ENCODE data around the gene ZNF438. TPM values are rescaled to one million over a fixed set of nuclear protein-coding genes. Genes with fewer than 3 reads are reported as not detected.

ZNF438 gene
- total RNA-seq, 2 donors from 2014 or later: 2.7 to 4.3 TPM

DNA sequence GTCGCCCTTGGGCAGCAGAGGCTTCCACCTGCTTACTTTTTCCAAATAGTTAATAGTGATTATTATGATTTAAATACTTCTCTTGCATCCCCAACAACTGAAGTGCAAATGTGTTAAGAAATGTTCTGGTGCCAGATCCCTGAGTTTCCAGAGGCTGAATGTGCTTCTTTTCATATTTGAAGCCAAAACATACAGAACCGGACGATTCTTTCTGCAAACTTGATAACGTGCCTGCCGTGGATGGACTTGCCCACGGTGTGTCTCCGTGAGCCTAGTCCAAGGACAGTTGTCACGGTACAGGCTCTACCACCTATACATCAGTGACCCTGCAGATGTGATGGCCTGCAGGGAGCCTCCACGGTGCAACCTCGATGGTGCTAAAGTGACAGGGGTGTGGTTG, 203.5 kb downstream of the ZNF438 start:
- no peaks in the 10 kb centered on the region for H3K36me3 ChIP-seq
- no peaks in the 10 kb centered on the region for H3K9me3 ChIP-seq
- H3K4me1 ChIP-seq: no peaks in the 10 kb centered on the region
- no peak overlapping the region for H3K4me3 ChIP-seq
- TF ChIP-seq, protein P1, sequence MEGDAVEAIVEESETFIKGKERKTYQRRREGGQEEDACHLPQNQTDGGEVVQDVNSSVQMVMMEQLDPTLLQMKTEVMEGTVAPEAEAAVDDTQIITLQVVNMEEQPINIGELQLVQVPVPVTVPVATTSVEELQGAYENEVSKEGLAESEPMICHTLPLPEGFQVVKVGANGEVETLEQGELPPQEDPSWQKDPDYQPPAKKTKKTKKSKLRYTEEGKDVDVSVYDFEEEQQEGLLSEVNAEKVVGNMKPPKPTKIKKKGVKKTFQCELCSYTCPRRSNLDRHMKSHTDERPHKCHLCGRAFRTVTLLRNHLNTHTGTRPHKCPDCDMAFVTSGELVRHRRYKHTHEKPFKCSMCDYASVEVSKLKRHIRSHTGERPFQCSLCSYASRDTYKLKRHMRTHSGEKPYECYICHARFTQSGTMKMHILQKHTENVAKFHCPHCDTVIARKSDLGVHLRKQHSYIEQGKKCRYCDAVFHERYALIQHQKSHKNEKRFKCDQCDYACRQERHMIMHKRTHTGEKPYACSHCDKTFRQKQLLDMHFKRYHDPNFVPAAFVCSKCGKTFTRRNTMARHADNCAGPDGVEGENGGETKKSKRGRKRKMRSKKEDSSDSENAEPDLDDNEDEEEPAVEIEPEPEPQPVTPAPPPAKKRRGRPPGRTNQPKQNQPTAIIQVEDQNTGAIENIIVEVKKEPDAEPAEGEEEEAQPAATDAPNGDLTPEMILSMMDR (IDR thresholded peaks at IDR 0.05): no peak
- no peaks in the 10 kb centered on the region for H3K27me3 ChIP-seq
- intact Hi-C loops (cut with DNase I): no loop called here
- no peak overlapping the region for H3K9ac ChIP-seq (ENCODE audit: low read depth in 2 of 2, low read length in 2 of 2)
- H3K27ac ChIP-seq: no peak overlapping the region
- DNase-seq: no peak

DNA sequence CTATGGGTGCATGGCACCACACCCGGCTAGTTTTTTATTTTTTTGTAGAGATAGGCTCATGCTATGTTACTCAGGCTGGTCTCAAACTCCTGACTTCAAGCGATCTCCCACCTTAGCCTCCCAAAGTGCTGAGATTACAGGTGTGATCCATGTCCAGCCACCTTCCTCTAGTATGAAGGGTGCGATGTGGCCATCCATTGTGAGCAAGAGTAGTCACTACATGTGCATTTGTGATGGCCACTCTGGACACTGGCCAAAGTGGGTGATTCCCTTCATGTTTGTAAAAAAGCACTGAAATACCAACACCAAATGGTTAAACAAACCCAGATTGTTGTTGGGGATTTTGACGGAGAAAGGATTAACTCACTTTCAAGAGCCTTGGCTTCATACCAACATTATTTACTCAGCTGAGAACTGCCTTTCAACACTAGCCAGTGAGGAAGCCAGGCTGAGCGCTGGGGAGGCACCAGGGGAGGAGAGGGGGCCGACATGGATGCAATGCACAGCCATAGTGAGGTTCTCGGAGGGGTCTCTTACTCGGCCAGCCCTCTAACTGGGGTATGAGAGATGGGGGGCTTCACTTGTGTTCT, 204.0 kb downstream of the ZNF438 start:
- Histone ChIP-seq H3K9me3 (no peaks in the 10 kb centered on the region), H3K4me3 (no peak overlapping the region), H3K4me1 (no peaks in the 10 kb centered on the region), H3K27me3 (no peaks in the 10 kb centered on the region), H3K27ac (no peak overlapping the region), H3K36me3 (no peaks in the 10 kb centered on the region), H3K9ac (ENCODE audit: low read depth in 2 of 2, low read length in 2 of 2) (no peak overlapping the region)
- no peak for DNase-seq
- TF ChIP-seq, protein P1 (IDR thresholded peaks at IDR 0.05): no peak
- intact Hi-C loops (cut with DNase I): no loop called here

DNA sequence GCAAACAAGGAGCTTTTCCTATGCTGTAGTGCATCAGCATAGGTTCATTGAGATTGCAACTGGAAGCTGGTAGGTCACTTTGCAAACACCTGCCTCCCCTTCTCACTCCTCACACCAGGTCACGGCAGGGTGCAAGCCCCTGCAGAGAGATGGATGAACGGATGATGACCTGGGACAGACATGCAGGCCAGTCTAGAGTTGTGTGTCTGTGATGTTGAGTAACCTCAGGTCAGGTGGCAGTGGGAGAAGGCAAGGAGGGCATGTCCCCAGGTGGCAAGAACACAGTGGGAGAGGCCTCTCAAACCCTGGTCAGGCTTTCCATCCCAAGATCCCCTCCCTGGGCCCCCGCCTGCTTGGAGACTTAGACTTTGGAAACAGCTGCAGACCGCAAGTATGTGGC, 205.0 kb downstream of the ZNF438 start:
- no peak overlapping the region for H3K9ac ChIP-seq (ENCODE audit: low read depth in 2 of 2, low read length in 2 of 2)
- no peaks in the 10 kb centered on the region for H3K4me1 ChIP-seq
- no peaks in the 10 kb centered on the region for H3K9me3 ChIP-seq
- no peak overlapping the region for H3K4me3 ChIP-seq
- H3K27ac ChIP-seq: no peak overlapping the region
- no peaks in the 10 kb centered on the region for H3K36me3 ChIP-seq
- TF ChIP-seq, protein P1 (IDR thresholded peaks at IDR 0.05): no peak
- H3K27me3 ChIP-seq: no peaks in the 10 kb centered on the region
- intact Hi-C loops (cut with DNase I): no loop called here
- DNase-seq: no peak

DNA sequence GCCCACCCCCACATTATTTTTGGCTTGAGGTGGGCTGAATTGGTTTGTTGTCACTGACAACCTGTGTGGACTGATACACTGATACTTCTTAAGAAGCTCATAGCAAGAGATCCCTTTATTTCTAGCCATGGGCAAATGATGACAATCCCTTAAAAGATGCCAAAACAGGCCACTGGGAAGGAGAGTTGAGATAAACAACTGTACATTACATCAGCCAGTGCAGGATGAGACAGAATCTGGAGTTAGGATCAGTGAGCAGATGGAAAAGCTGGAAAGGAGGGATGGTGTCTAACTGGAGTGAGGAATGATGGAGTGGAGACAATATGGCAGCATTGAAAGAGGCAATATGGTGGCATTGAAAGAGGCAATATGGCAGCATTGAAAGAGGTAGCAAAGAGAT, 206.2 kb downstream of the ZNF438 start:
- H3K36me3 ChIP-seq: no peaks in the 10 kb centered on the region
- no peaks in the 10 kb centered on the region for H3K9me3 ChIP-seq
- no peak for DNase-seq
- no peak overlapping the region for H3K9ac ChIP-seq (ENCODE audit: low read depth in 2 of 2, low read length in 2 of 2)
- H3K27ac ChIP-seq: no peak overlapping the region
- H3K4me1 ChIP-seq: no peaks in the 10 kb centered on the region
- H3K27me3 ChIP-seq: no peaks in the 10 kb centered on the region
- no peak overlapping the region for H3K4me3 ChIP-seq
- intact Hi-C loops (cut with DNase I): no loop called here
- TF ChIP-seq, protein P1 (IDR thresholded peaks at IDR 0.05): no peak

DNA sequence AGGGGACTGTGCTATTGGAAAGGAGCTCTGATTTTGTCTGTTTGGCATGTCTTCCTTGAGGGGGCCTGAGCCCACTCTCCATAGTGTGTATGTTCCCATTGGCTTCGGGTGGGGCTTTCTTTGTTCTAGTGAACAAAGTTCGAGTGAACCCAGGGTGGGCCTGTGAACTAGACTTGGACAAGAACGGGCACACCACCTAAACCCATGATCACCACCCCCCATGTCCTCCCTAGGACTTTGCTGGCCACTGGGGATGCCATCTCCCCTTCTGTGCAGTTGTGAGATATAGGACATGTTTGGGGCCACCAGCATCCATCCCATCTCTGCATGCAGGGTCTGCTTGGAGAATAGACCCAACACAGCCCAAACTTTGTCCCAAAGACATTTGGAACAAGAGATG, 206.6 kb downstream of the ZNF438 start:
- TF ChIP-seq, protein P1 (IDR thresholded peaks at IDR 0.05): no peak
- DNase-seq: no peak
- Histone ChIP-seq H3K4me1 (no peaks in the 10 kb centered on the region), H3K27me3 (no peaks in the 10 kb centered on the region), H3K36me3 (no peaks in the 10 kb centered on the region), H3K9ac (ENCODE audit: low read depth in 2 of 2, low read length in 2 of 2) (no peak overlapping the region), H3K4me3 (no peak overlapping the region), H3K27ac (no peak overlapping the region), H3K9me3 (no peaks in the 10 kb centered on the region)
- intact Hi-C loops (cut with DNase I): no loop called here
